ENCODE results near the gene CELA2A.

- no peak for TF ChIP-seq EP300 (IDR thresholded peaks at IDR 0.05)
- no peak for TF ChIP-seq RAD21 (conservative IDR thresholded peaks at IDR 0.05 in 1 of 2, IDR thresholded peaks at IDR 0.05 in 1 of 2)
- no peak for TF ChIP-seq JUNB (IDR thresholded peaks at IDR 0.05)
- TF ChIP-seq CTCF (IDR thresholded peaks at IDR 0.05) = no peak
- no peak for TF ChIP-seq POLR2A (IDR thresholded peaks at IDR 0.05; ENCODE audit: low read length)
- TF ChIP-seq MAX (IDR thresholded peaks at IDR 0.05) = no peak
- no peak for TF ChIP-seq FOXS1 (CRISPR knock-in tag; IDR thresholded peaks at IDR 0.05)
- TF ChIP-seq, protein P1, sequence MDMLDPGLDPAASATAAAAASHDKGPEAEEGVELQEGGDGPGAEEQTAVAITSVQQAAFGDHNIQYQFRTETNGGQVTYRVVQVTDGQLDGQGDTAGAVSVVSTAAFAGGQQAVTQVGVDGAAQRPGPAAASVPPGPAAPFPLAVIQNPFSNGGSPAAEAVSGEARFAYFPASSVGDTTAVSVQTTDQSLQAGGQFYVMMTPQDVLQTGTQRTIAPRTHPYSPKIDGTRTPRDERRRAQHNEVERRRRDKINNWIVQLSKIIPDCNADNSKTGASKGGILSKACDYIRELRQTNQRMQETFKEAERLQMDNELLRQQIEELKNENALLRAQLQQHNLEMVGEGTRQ (IDR thresholded peaks at IDR 0.05) = no peak
- no peak for TF ChIP-seq POLR2AphosphoS2 (conservative IDR thresholded peaks at IDR 0.05; ENCODE audit: low read length)
- no peak for TF ChIP-seq CHD4 (IDR thresholded peaks at IDR 0.05; ENCODE audit: borderline replicate concordance)
- TF ChIP-seq MYC (IDR thresholded peaks at IDR 0.05; ENCODE audit: borderline replicate concordance, low read length) = no peak
- TF ChIP-seq CHD2 (IDR thresholded peaks at IDR 0.05; ENCODE audit: low read length, partially characterized antibody) = no peak
- TF ChIP-seq BHLHE40 (IDR thresholded peaks at IDR 0.05; ENCODE audit: low read depth, low read length) = no peak
- no peak for TF ChIP-seq CBX8 (IDR thresholded peaks at IDR 0.05)
Measured at GRCh38 chr1:15451014-15451722, 5.4 kb upstream of the CELA2A start.

Measured in A549 (cell line).